Daoy (cell line): ENCODE measurements around the gene ABHD17C. TPM values are rescaled to one million over a fixed set of nuclear protein-coding genes. Genes with fewer than 3 reads are reported as not detected.
"Not testable (repeated sequence)": the region's sequence is repeated elsewhere in the genome, so short reads cannot be mapped to it uniquely, and the experiment has no call there.

Source experiments
- DNase-seq: peaks from one replicate; pipeline ENCODE4 v3.0.0-alpha.2; 2015; ENCODE audit warnings: low read depth
- total RNA-seq: library from RNA; depleted of rRNA; stranded (reverse); fragments of >200 nt; shearing (Covaris generic); gene quantifications from 2 replicates; pipeline ENCODE4 v1.2.3, GENCODE V29; 2014; rRNA removed

Gene ABHD17C
- total RNA-seq: 1.4 and 3.6 TPM in 2 replicates

- DNase-seq: peak; percentile 74
Measured at GRCh38 chr15:80695099-80695910, at the start of gene ABHD17C. ABHD17C (plus strand) TSS chr15:80695310; CDS start chr15:80695430, 120 bp downstream.

DNA sequence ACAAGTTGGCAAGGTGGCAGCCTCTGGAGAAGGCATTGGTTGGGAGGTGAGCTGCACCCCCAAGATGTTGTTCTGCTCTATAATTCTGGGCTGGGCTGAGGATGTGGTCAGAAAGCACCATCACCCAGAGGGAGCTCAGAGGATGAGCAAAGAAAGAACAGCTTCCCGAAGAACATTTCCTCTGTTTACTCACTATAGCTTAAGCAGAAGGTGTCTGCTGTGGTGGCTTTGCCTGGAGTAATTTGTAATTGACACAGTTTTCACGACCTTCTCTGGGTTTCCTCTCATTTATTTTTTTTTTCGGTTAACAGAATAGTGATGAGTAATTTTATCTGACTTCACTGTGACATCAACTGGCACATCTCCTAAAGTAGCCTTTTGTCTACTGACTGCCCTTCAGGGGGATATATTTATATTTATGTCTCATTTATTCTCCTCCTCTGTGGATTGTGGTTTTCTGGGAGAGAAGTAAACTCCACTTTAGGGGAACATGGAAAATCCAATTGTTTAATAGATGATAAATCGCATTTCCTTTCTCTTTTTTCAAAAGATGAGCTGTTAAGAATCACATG lies 49.5 kb upstream of the ABHD17C start:
- no peak for DNase-seq

- DNase-seq: not testable (repeated sequence)
Measured at GRCh38 chr15:80647424-80647823, 47.7 kb upstream of the ABHD17C start.

DNA sequence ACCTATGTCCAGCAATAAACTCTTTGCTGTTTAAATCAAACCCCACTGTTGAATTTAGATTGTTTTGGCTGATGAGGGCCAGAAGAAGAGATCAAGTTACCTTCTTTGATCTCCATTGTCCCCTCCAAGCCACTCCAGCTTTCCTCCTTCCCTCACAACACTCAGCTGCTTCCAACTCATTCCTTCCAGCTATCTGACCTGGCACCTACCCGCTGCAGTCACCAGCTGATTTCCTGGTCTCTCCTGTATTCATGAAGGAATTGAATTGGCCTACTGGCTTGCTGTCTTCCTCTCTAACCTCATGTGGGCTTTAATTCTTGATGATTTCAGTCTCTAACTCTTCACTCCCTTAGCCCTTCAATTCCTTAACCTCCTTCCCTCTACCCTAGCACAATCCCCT lies 40.8 kb upstream of the ABHD17C start:
- DNase-seq: no peak

- peak; percentile 59 for DNase-seq
Measured at GRCh38 chr15:80659375-80659774, 35.7 kb upstream of the ABHD17C start.

- DNase-seq: peak; percentile 58
Measured at GRCh38 chr15:80660119-80660518, 35.0 kb upstream of the ABHD17C start.

DNA sequence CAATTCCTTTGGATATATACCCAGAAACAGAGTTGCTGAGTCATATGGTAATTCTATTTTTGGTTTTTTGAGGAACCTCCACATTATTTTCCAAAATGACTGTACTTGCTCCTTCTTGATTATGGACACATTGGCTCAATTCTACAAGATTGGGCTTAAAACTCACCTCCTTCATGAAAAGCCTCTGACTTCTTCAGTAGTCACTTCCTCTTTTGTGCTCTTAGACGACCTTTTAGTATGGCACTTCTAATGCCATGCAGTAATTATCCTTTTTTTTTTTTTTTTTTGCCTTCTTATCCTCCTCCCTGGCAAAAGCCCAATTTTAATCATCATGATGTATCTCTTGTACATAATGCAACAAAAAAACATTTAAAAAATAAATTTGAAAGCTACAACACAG lies 33.0 kb upstream of the ABHD17C start:
- no peak for DNase-seq

DNA sequence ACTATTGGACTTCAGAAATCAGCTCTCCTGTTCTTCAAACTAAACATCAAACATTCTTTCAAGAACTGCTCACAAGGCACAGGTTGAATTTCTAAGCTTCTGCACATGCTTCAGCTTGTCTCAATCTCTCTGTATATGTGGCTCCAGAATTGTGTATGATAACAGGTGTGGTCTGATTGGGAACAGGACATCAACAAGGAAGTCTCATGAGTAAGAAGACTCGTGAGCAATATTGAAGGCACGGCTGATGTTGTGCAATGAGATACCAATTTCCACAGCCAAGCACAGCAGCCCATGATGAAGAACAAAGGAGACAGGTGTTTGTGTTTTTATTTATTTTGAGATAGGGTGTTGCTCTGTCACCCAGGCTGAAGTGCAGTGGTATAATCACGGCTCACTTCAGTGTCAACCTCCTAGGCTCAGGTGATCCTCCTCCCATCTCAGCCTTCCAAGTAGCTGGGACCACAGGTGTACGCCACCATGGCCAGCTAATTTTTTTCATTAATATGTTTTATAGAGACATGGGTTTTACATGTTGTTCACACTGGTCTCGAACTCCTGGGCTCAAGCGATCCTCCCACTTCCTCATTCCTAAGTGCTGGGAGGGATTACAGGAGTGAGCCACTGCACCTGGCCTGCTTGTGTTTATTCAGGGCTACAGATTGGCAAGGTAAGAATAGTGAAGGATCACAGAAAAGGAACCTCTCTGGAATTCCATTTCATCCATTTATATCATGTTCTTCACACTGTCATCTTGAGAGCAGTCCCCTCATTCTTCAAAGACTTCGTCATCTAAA lies 32.2 kb upstream of the ABHD17C start:
- no peak for DNase-seq

GRCh38 chr15:80665151-80665550 lies 30.0 kb upstream of the ABHD17C start:
- DNase-seq: no peak

GRCh38 chr15:80667936-80668335 lies 27.2 kb upstream of the ABHD17C start:
- no peak for DNase-seq

GRCh38 chr15:80668546-80669236 lies 26.4 kb upstream of the ABHD17C start:
- no peak for DNase-seq

GRCh38 chr15:80669663-80670273 lies 25.3 kb upstream of the ABHD17C start:
- no peak for DNase-seq

GRCh38 chr15:80673561-80674244 lies 21.4 kb upstream of the ABHD17C start:
- DNase-seq: no peak

GRCh38 chr15:80674245-80674614 lies 20.9 kb upstream of the ABHD17C start:
- peak; percentile 15 for DNase-seq

- DNase-seq: no peak
Measured at GRCh38 chr15:80677041-80677440, 18.1 kb upstream of the ABHD17C start.

GRCh38 chr15:80679167-80679803 lies 15.8 kb upstream of the ABHD17C start:
- no peak for DNase-seq

GRCh38 chr15:80679804-80680175 lies 15.3 kb upstream of the ABHD17C start:
- no peak for DNase-seq

DNA sequence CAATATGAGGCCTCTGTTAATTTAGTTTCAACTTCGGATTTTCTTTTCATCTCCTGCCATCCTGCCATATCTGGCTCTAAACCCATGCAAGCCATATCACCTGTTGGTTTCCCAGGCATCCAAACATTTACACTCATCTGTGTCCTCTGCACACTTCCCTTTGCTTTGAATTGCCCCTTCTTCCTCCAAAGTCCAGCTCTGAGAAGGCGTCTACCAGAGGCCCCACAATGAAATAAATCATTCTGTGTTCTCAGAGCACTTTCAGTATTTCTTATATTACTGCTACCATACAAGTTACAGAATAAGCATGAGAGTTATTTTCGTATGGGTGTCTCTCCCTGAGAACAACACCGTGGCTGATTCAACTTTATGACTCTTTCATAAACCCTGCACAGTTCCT lies 12.9 kb upstream of the ABHD17C start:
- DNase-seq: no peak

- DNase-seq: no peak
Measured at GRCh38 chr15:80684697-80685096, 10.4 kb upstream of the ABHD17C start.

GRCh38 chr15:80685628-80686027 lies 9.5 kb upstream of the ABHD17C start:
- no peak for DNase-seq

DNA sequence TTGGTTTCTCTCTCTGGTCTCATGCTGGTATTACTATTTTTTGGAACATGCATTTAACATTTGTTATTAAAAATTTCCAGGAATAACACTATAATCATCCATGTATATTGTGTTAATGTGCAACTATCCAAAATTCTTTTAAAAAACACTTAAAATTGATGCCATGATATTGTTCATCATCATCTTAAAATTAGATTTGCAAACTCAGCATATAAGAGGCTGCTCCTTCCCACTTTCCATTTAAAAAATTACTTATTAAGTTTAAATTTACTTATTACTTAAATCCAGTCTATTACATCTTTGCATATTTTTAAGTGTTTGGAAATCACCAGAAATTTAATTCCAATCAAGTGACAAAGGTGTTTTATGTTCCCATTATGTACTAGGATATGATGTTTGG lies 5.8 kb upstream of the ABHD17C start:
- DNase-seq: no peak
